ENCODE results near the gene ZNF711.

Gene ZNF711

GRCh38 chrX:85213792-85214530 lies 29.8 kb upstream of the ZNF711 start:
- ATAC-seq = no peak
- no peak for TF ChIP-seq BACH2 (CRISPR knock-in tag; IDR thresholded peaks at IDR 0.05; ENCODE audit: borderline replicate concordance)
- TF ChIP-seq TSHZ2 (CRISPR knock-in tag; IDR thresholded peaks at IDR 0.05) = no peak
- no peak for TF ChIP-seq CSRNP3 (CRISPR knock-in tag; IDR thresholded peaks at IDR 0.05)
- no peak for TF ChIP-seq PATZ1 (CRISPR knock-in tag; IDR thresholded peaks at IDR 0.05; ENCODE audit: borderline replicate concordance)
- no peak for TF ChIP-seq ZFP3 (CRISPR knock-in tag; IDR thresholded peaks at IDR 0.05)
- TF ChIP-seq OSR1 (CRISPR knock-in tag; IDR thresholded peaks at IDR 0.05) = no peak
- no peak for TF ChIP-seq RARB (CRISPR knock-in tag; IDR thresholded peaks at IDR 0.05)
- no peak for TF ChIP-seq ARNTL (CRISPR knock-in tag; IDR thresholded peaks at IDR 0.05; ENCODE audit: borderline replicate concordance, low read depth)
- TF ChIP-seq ZFP30 (CRISPR knock-in tag; IDR thresholded peaks at IDR 0.05) = no peak

GRCh38 chrX:85215946-85216345 lies 27.8 kb upstream of the ZNF711 start:
- no peak for TF ChIP-seq ARNTL (CRISPR knock-in tag; IDR thresholded peaks at IDR 0.05; ENCODE audit: borderline replicate concordance, low read depth)
- TF ChIP-seq PATZ1 (CRISPR knock-in tag; IDR thresholded peaks at IDR 0.05; ENCODE audit: borderline replicate concordance) = no peak
- no peak for TF ChIP-seq PPARA (CRISPR knock-in tag; IDR thresholded peaks at IDR 0.05; ENCODE audit: borderline replicate concordance)
- TF ChIP-seq ZFP30 (CRISPR knock-in tag; IDR thresholded peaks at IDR 0.05) = no peak
- no peak for TF ChIP-seq ISL1 (CRISPR knock-in tag; IDR thresholded peaks at IDR 0.05)
- no peak for TF ChIP-seq CREB5 (CRISPR knock-in tag; IDR thresholded peaks at IDR 0.05; ENCODE audit: low read depth)
- no peak for TF ChIP-seq ZFP3 (CRISPR knock-in tag; IDR thresholded peaks at IDR 0.05)
- TF ChIP-seq GLIS3 (CRISPR knock-in tag; IDR thresholded peaks at IDR 0.05) = no peak
- no peak for TF ChIP-seq BACH2 (CRISPR knock-in tag; IDR thresholded peaks at IDR 0.05; ENCODE audit: borderline replicate concordance)
- TF ChIP-seq ZNF70 (CRISPR knock-in tag; IDR thresholded peaks at IDR 0.05) = no peak
- TF ChIP-seq CSDC2 (CRISPR knock-in tag; IDR thresholded peaks at IDR 0.05) = no peak
- TF ChIP-seq RARB (CRISPR knock-in tag; IDR thresholded peaks at IDR 0.05) = no peak
- no peak for ATAC-seq

- ATAC-seq = no peak
- TF ChIP-seq OSR1 (CRISPR knock-in tag; IDR thresholded peaks at IDR 0.05) = no peak
- no peak for TF ChIP-seq ZFP3 (CRISPR knock-in tag; IDR thresholded peaks at IDR 0.05)
- no peak for TF ChIP-seq ZC3H10 (CRISPR knock-in tag; IDR thresholded peaks at IDR 0.05)
- no peak for TF ChIP-seq CSRNP3 (CRISPR knock-in tag; IDR thresholded peaks at IDR 0.05)
- TF ChIP-seq ISL1 (CRISPR knock-in tag; IDR thresholded peaks at IDR 0.05) = no peak
- no peak for TF ChIP-seq ARNTL (CRISPR knock-in tag; IDR thresholded peaks at IDR 0.05; ENCODE audit: borderline replicate concordance, low read depth)
- no peak for TF ChIP-seq GLIS3 (CRISPR knock-in tag; IDR thresholded peaks at IDR 0.05)
- TF ChIP-seq ZNF565 (CRISPR knock-in tag; conservative IDR thresholded peaks at IDR 0.05; ENCODE audit: low read depth) = no peak
- TF ChIP-seq ESRRG (CRISPR knock-in tag; IDR thresholded peaks at IDR 0.05) = no peak
- TF ChIP-seq TOX (CRISPR knock-in tag; IDR thresholded peaks at IDR 0.05; ENCODE audit: borderline replicate concordance) = no peak
- TF ChIP-seq CSDC2 (CRISPR knock-in tag; IDR thresholded peaks at IDR 0.05) = no peak
- no peak for TF ChIP-seq PATZ1 (CRISPR knock-in tag; IDR thresholded peaks at IDR 0.05; ENCODE audit: borderline replicate concordance)
- TF ChIP-seq CREB5 (CRISPR knock-in tag; IDR thresholded peaks at IDR 0.05; ENCODE audit: low read depth) = no peak
- no peak for TF ChIP-seq TCF4 (CRISPR knock-in tag; IDR thresholded peaks at IDR 0.05; ENCODE audit: borderline replicate concordance)
Measured at GRCh38 chrX:85221361-85221760, 22.4 kb upstream of the ZNF711 start.
